ENCODE data around the gene FAM20B. TPM values are rescaled to one million over a fixed set of nuclear protein-coding genes. Genes with fewer than 3 reads are reported as not detected.

Gene FAM20B
- total and polyA plus RNA-seq, 4 donors: 3.1 to 39.8 (median 13.6) TPM

DNA sequence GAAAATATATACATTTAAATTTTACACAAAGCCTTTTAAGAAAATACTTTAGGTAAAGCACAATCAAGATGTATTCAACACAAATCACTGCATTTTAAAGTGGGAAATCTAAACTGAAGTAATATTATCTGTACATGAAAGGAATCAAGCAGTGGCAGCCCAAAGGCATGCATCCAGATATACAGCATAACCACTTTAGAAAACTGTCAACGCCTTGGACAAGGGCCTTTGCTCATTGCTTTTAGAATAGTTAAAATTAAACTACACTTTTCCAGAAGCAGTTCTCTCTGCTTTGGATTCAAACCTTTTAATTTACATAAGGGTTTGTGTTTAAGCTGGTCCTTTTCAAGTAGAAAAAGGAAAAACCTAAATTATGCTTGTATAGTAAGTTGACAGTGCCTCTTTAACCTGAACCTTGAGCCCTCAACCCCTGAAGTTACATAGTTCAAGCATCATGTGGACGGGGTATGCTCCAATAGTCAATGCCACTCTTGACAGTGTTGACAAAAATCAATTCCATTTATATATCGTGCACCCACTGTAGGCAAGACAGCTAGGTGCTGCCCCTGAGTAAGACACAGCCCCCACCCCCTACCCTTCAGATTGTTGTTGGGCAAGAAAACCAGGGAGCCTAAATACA lies 79.0 kb downstream of the FAM20B start (continued):
- TF ChIP-seq YY1 (IDR thresholded peaks at IDR 0.05) (peak; percentile 57), RXRA (IDR thresholded peaks at IDR 0.05) (peak; percentile 90 to 96), RAD21 (IDR thresholded peaks at IDR 0.05) (peak in 1 of 2 donors; percentile 41), FOXA1 (IDR thresholded peaks at IDR 0.05) (peak; percentile 66), HNF4A (conservative IDR thresholded peaks at IDR 0.05) (peak; percentile 97 to 98), JUND (IDR thresholded peaks at IDR 0.05) (peak; percentile 22 to 47), GABPA (IDR thresholded peaks at IDR 0.05 in 1 of 2, conservative IDR thresholded peaks at IDR 0.05 in 1 of 2) (no peak), NR2F2 (IDR thresholded peaks at IDR 0.05) (peak; percentile 32)
- TF ChIP-seq, protein P1, sequence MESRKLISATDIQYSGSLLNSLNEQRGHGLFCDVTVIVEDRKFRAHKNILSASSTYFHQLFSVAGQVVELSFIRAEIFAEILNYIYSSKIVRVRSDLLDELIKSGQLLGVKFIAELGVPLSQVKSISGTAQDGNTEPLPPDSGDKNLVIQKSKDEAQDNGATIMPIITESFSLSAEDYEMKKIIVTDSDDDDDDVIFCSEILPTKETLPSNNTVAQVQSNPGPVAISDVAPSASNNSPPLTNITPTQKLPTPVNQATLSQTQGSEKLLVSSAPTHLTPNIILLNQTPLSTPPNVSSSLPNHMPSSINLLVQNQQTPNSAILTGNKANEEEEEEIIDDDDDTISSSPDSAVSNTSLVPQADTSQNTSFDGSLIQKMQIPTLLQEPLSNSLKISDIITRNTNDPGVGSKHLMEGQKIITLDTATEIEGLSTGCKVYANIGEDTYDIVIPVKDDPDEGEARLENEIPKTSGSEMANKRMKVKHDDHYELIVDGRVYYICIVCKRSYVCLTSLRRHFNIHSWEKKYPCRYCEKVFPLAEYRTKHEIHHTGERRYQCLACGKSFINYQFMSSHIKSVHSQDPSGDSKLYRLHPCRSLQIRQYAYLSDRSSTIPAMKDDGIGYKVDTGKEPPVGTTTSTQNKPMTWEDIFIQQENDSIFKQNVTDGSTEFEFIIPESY (IDR thresholded peaks at IDR 0.05): peak; percentile 50

DNA sequence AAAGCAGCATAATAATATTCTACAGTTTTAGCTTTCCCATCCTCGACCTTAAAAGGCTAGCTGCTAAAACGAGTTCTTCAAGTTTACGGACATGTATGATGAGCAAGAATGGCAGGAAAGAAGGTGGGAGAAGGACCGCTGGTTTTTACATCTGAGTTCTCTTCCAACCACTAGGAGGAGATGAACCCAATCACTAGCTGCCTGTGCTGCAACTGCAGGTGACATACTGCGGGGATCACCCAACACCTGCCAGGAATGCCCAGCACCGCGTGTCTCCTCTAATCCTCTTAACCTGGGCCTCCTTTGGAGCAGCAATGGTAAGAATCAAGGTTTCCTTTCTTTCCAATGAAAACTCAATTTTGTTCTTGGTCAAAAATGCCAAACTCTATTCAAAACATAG lies 79.7 kb downstream of the FAM20B start:
- Histone ChIP-seq H3K27me3 (ENCODE audit: control insufficient read depth in 4 of 4, insufficient read depth in 4 of 4, low read length in 3 of 4) (no peaks in the 10 kb centered on the region), H3K27ac (ENCODE audit: low read depth in 1 of 2, low read length in 2 of 2) (peak overlapping the region; percentile 43 to 45), H3K9ac (ENCODE audit: low read depth in 1 of 2, low read length in 2 of 2) (no peak overlapping the region), H3K4me3 (ENCODE audit: low read depth in 1 of 3, low read length in 3 of 3) (no peak overlapping the region), H3K4me1 (ENCODE audit: control insufficient read depth in 4 of 4, insufficient read depth in 4 of 4, low read length in 3 of 4) (peaks cover 5 to 54% (median 50%) of the 10 kb centered on the region in 4 donors), H3K36me3 (ENCODE audit: control insufficient read depth in 4 of 4, insufficient read depth in 3 of 4, low read depth in 1 of 4, low read length in 3 of 4) (peaks cover 1 to 7% (median 4%) of the 10 kb centered on the region in 4 donors), H3K9me3 (ENCODE audit: control insufficient read depth in 4 of 4, low read length in 3 of 4) (no peaks in the 10 kb centered on the region)
- WGBS: 69% methylated on average over 7 of the region's 7 CpGs
- DNase-seq (ENCODE audit: low spot score): no peak
- TF ChIP-seq RAD21 (IDR thresholded peaks at IDR 0.05) (peak in 1 of 2 donors; percentile 53), SP1 (IDR thresholded peaks at IDR 0.05) (no peak)
- TF ChIP-seq, protein P2, sequence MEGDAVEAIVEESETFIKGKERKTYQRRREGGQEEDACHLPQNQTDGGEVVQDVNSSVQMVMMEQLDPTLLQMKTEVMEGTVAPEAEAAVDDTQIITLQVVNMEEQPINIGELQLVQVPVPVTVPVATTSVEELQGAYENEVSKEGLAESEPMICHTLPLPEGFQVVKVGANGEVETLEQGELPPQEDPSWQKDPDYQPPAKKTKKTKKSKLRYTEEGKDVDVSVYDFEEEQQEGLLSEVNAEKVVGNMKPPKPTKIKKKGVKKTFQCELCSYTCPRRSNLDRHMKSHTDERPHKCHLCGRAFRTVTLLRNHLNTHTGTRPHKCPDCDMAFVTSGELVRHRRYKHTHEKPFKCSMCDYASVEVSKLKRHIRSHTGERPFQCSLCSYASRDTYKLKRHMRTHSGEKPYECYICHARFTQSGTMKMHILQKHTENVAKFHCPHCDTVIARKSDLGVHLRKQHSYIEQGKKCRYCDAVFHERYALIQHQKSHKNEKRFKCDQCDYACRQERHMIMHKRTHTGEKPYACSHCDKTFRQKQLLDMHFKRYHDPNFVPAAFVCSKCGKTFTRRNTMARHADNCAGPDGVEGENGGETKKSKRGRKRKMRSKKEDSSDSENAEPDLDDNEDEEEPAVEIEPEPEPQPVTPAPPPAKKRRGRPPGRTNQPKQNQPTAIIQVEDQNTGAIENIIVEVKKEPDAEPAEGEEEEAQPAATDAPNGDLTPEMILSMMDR (IDR thresholded peaks at IDR 0.05; ENCODE audit: low read depth, low read length, missing input control): peak; percentile 34

DNA sequence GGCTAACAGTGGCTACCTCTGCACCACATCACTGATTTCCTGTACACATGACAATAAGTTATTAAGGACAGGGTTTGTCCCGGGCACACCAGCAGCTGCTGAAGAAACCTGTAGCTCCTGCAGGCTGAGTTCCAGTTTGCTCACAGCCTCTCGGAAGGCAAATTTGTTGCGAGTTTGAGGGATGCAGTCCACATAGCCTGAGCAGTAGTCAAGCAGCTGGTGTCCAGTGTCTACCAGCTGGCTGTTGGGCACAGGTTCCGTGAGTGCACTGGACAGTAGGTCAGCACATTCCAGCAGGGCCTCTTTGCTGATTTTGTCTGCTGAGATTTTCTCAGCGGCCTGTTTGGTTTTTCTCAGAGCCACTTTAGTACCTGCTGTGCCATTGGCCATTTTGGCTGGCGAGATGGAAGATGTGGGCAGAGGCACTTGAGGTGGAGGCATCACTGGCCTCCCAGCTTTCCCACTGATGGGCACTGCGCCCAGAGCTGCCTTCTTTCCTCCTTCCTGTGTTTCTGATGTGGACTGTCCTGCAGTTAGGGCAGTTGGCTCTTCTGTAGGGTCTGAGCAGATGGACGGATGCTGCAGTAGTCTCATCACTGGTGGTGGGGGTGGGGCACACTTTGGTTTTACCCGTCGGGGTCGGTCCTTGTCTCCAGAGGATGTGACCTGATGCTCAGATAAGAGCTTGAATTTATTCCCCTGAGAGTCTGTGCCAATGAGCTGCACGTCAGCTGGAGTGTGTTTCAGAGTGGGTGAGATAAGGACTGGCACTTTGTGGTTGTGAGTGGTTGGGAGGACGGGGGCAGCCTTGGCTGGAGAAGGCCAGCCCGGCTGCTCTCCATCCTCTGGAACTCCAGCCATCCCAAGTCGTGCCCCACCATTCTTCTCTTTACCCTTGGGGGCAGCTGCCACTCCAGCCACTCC lies 82.3 kb downstream of the FAM20B start:
- Histone ChIP-seq H3K27ac (ENCODE audit: low read depth in 1 of 2, low read length in 2 of 2) (peak overlapping the region in 1 of 2 donors; percentile 3), H3K27me3 (ENCODE audit: control insufficient read depth in 4 of 4, insufficient read depth in 4 of 4, low read length in 3 of 4) (no peaks in the 10 kb centered on the region), H3K4me3 (ENCODE audit: low read depth in 1 of 3, low read length in 3 of 3) (no peak overlapping the region), H3K9ac (ENCODE audit: low read depth in 1 of 2, low read length in 2 of 2) (no peak overlapping the region), H3K36me3 (ENCODE audit: control insufficient read depth in 4 of 4, insufficient read depth in 3 of 4, low read depth in 1 of 4, low read length in 3 of 4) (peaks cover 3 to 11% (median 6%) of the 10 kb centered on the region in 4 donors), H3K4me1 (ENCODE audit: control insufficient read depth in 4 of 4, insufficient read depth in 4 of 4, low read length in 3 of 4) (peaks cover 5 to 54% (median 50%) of the 10 kb centered on the region in 4 donors), H3K9me3 (ENCODE audit: control insufficient read depth in 4 of 4, low read length in 3 of 4) (no peaks in the 10 kb centered on the region)
- WGBS: 69% methylated on average over 15 of the region's 15 CpGs
- DNase-seq (ENCODE audit: low spot score): no peak
- TF ChIP-seq FOXA2 (IDR thresholded peaks at IDR 0.05) (no peak), NR2F2 (IDR thresholded peaks at IDR 0.05) (no peak), EGR1 (IDR thresholded peaks at IDR 0.05; ENCODE audit: low read depth in 2 of 2) (no peak), HNF4A (conservative IDR thresholded peaks at IDR 0.05) (no peak), FOXA1 (IDR thresholded peaks at IDR 0.05) (no peak), RAD21 (IDR thresholded peaks at IDR 0.05) (no peak), SP1 (IDR thresholded peaks at IDR 0.05) (no peak), JUND (IDR thresholded peaks at IDR 0.05) (no peak), YY1 (IDR thresholded peaks at IDR 0.05) (no peak), GABPA (IDR thresholded peaks at IDR 0.05 in 1 of 2, conservative IDR thresholded peaks at IDR 0.05 in 1 of 2) (no peak), RXRA (IDR thresholded peaks at IDR 0.05) (no peak)
- TF ChIP-seq, protein P3, sequence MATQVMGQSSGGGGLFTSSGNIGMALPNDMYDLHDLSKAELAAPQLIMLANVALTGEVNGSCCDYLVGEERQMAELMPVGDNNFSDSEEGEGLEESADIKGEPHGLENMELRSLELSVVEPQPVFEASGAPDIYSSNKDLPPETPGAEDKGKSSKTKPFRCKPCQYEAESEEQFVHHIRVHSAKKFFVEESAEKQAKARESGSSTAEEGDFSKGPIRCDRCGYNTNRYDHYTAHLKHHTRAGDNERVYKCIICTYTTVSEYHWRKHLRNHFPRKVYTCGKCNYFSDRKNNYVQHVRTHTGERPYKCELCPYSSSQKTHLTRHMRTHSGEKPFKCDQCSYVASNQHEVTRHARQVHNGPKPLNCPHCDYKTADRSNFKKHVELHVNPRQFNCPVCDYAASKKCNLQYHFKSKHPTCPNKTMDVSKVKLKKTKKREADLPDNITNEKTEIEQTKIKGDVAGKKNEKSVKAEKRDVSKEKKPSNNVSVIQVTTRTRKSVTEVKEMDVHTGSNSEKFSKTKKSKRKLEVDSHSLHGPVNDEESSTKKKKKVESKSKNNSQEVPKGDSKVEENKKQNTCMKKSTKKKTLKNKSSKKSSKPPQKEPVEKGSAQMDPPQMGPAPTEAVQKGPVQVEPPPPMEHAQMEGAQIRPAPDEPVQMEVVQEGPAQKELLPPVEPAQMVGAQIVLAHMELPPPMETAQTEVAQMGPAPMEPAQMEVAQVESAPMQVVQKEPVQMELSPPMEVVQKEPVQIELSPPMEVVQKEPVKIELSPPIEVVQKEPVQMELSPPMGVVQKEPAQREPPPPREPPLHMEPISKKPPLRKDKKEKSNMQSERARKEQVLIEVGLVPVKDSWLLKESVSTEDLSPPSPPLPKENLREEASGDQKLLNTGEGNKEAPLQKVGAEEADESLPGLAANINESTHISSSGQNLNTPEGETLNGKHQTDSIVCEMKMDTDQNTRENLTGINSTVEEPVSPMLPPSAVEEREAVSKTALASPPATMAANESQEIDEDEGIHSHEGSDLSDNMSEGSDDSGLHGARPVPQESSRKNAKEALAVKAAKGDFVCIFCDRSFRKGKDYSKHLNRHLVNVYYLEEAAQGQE (IDR thresholded peaks at IDR 0.05): no peak
- TF ChIP-seq, protein P1 (IDR thresholded peaks at IDR 0.05): no peak
- TF ChIP-seq, protein P4, sequence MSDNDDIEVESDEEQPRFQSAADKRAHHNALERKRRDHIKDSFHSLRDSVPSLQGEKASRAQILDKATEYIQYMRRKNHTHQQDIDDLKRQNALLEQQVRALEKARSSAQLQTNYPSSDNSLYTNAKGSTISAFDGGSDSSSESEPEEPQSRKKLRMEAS (IDR thresholded peaks at IDR 0.05): no peak
- TF ChIP-seq, protein P5, sequence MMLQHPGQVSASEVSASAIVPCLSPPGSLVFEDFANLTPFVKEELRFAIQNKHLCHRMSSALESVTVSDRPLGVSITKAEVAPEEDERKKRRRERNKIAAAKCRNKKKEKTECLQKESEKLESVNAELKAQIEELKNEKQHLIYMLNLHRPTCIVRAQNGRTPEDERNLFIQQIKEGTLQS (IDR thresholded peaks at IDR 0.05): no peak

Measured in liver (tissue), 9 donors.